Body of pancreas (tissue), 4 donors: ENCODE results near the gene SDHC.

Experiments used
- CTCF ChIP-seq, 7 experiments: fragments of 450-650 bp in 4 of 7; fragments of 200-600 bp in 3 of 7; sonication (generic) in 3 of 7; IDR thresholded peaks; one replicate each; pipeline ENCODE4 v1.5.1; 2016 to 2019; ENCODE audit warnings: antibody characterized with exemption in 7 of 7
- POLR2A ChIP-seq, 3 donors: fragments of 450-650 bp; IDR thresholded peaks; one replicate each; pipeline ENCODE4 v1.6.1; 2016; ENCODE audit warnings: antibody characterized with exemption in 3 of 3, mild to moderate bottlenecking in 2 of 3

- TF ChIP-seq CTCF (IDR thresholded peaks at IDR 0.05) (peak; percentile 28 to 80 (median 75)), POLR2A (IDR thresholded peaks at IDR 0.05) (no peak)
These were observed 68.2 kb downstream of the SDHC start for GRCh38 chr1:161382214-161383019.
